Measurements from ENCODE around the gene ZFAND2B.

DNA sequence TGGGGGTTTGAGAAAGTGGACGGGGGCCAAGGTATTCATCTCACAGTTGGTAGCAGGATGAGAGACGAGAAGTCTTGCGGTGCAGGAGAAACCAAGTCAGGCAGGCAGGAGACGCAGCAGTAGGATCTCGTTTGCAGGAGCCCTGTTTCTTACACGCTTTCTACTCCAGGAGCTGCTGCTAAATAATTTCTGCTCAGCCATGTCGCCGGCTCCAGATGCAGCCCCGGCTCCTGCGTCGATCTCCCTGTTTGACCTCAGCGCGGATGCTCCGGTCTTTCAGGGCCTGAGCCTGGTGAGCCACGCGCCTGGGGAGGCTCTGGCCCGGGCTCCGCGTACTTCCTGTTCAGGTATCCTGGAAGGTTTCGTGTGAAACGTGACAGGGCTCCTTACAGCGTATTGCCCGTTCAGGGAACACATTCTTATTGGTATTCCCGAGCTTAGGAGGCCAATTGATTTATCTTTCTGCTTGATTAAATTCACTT, 23.5 kb downstream of the ZFAND2B start:
- TF ChIP-seq, protein P1, sequence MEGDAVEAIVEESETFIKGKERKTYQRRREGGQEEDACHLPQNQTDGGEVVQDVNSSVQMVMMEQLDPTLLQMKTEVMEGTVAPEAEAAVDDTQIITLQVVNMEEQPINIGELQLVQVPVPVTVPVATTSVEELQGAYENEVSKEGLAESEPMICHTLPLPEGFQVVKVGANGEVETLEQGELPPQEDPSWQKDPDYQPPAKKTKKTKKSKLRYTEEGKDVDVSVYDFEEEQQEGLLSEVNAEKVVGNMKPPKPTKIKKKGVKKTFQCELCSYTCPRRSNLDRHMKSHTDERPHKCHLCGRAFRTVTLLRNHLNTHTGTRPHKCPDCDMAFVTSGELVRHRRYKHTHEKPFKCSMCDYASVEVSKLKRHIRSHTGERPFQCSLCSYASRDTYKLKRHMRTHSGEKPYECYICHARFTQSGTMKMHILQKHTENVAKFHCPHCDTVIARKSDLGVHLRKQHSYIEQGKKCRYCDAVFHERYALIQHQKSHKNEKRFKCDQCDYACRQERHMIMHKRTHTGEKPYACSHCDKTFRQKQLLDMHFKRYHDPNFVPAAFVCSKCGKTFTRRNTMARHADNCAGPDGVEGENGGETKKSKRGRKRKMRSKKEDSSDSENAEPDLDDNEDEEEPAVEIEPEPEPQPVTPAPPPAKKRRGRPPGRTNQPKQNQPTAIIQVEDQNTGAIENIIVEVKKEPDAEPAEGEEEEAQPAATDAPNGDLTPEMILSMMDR (conservative IDR thresholded peaks at IDR 0.05; ENCODE audit: low read depth in 2 of 2), result no peak
- TF ChIP-seq POLR2AphosphoS5 (IDR thresholded peaks at IDR 0.05; ENCODE audit: low read depth), result no peak

Measured in GM23338 (cell line).